ENCODE data around the gene EIF4E1B.

Gene EIF4E1B

GRCh38 chr5:176678584-176678983 lies 48.1 kb downstream of the EIF4E1B start:
- no peak overlapping the region for H3K18ac ChIP-seq (ENCODE audit: low read length)
- H2AFZ ChIP-seq (ENCODE audit: insufficient read depth, low read length, poor library complexity) = no peak overlapping the region
- H3K79me2 ChIP-seq (ENCODE audit: control insufficient read depth, insufficient read depth, low read length, poor library complexity) = no peaks in the 10 kb centered on the region
- no peaks in the 10 kb centered on the region for H3K4me1 ChIP-seq (ENCODE audit: control insufficient read depth in 1 of 2, insufficient read depth in 2 of 2, low read length in 2 of 2)
- no peak overlapping the region for H3K4ac ChIP-seq (ENCODE audit: low read depth, low read length)
- no peaks in the 10 kb centered on the region for H3K36me3 ChIP-seq (ENCODE audit: control insufficient read depth in 1 of 2, insufficient read depth in 2 of 2, low read length in 2 of 2)
- H3K9me3 ChIP-seq (ENCODE audit: insufficient read depth, low read depth, low read length) = no peaks in the 10 kb centered on the region
- no peak overlapping the region for H3K4me3 ChIP-seq (ENCODE audit: low read depth, low read length)
- no peak overlapping the region for H4K8ac ChIP-seq (ENCODE audit: low read depth, low read length)
- peaks cover 14% of the 10 kb centered on the region for H3K27me3 ChIP-seq (ENCODE audit: insufficient read depth, low read length)
- H3K79me1 ChIP-seq (ENCODE audit: low read length) = no peaks in the 10 kb centered on the region
- H3K27ac ChIP-seq (ENCODE audit: low read depth, low read length) = no peak overlapping the region
- no peak for DNase-seq
- H2BK120ac ChIP-seq (ENCODE audit: insufficient read depth, low read length, poor library complexity) = no peak overlapping the region
- no peak overlapping the region for H3K9ac ChIP-seq (ENCODE audit: low read length)
- no peak overlapping the region for H4K91ac ChIP-seq (ENCODE audit: low read depth, low read length)
- no peak overlapping the region for H2BK5ac ChIP-seq (ENCODE audit: low read depth, low read length, poor library complexity)
- H3K14ac ChIP-seq (ENCODE audit: low read length) = no peak overlapping the region
- no peak overlapping the region for H3K23ac ChIP-seq (ENCODE audit: low read length)
- no peak overlapping the region for H2BK12ac ChIP-seq (ENCODE audit: low read length)
- WGBS (ENCODE audit: extremely low coverage, insufficient coverage, insufficient read length) = no CpG with 5 or more reads among the region's 5 CpGs
- no peak overlapping the region for H2AK5ac ChIP-seq (ENCODE audit: low read length)
- H3K4me2 ChIP-seq (ENCODE audit: low read length) = no peak overlapping the region
- H4K12ac ChIP-seq (ENCODE audit: low read depth, low read length) = no peak overlapping the region

- no CpG with 5 or more reads among the region's 31 CpGs for WGBS (ENCODE audit: extremely low coverage, insufficient coverage, insufficient read length)
Observed at GRCh38 chr5:176679365-176680225, 49.1 kb downstream of the EIF4E1B start.

GRCh38 chr5:176680226-176680563 lies 49.7 kb downstream of the EIF4E1B start:
- no peak overlapping the region for H4K91ac ChIP-seq (ENCODE audit: low read depth, low read length)
- no peak for DNase-seq
- peak overlapping the region; percentile 36 for H3K4me2 ChIP-seq (ENCODE audit: low read length)
- H4K8ac ChIP-seq (ENCODE audit: low read depth, low read length) = no peak overlapping the region
- no peak overlapping the region for H3K4ac ChIP-seq (ENCODE audit: low read depth, low read length)
- no peak overlapping the region for H3K18ac ChIP-seq (ENCODE audit: low read length)
- H2BK5ac ChIP-seq (ENCODE audit: low read depth, low read length, poor library complexity) = no peak overlapping the region
- H3K14ac ChIP-seq (ENCODE audit: low read length) = no peak overlapping the region
- no peaks in the 10 kb centered on the region for H3K79me2 ChIP-seq (ENCODE audit: control insufficient read depth, insufficient read depth, low read length, poor library complexity)
- no CpG with 5 or more reads among the region's 33 CpGs for WGBS (ENCODE audit: extremely low coverage, insufficient coverage, insufficient read length)
- no peak overlapping the region for H3K23ac ChIP-seq (ENCODE audit: low read length)
- no peaks in the 10 kb centered on the region for H3K36me3 ChIP-seq (ENCODE audit: control insufficient read depth in 1 of 2, insufficient read depth in 2 of 2, low read length in 2 of 2)
- no peak overlapping the region for H3K27ac ChIP-seq (ENCODE audit: low read depth, low read length)
- no peak overlapping the region for H3K9ac ChIP-seq (ENCODE audit: low read length)
- no peak overlapping the region for H2BK12ac ChIP-seq (ENCODE audit: low read length)
- H3K9me3 ChIP-seq (ENCODE audit: insufficient read depth, low read depth, low read length) = no peaks in the 10 kb centered on the region
- peaks cover 14% of the 10 kb centered on the region for H3K27me3 ChIP-seq (ENCODE audit: insufficient read depth, low read length)
- no peak overlapping the region for H2AFZ ChIP-seq (ENCODE audit: insufficient read depth, low read length, poor library complexity)
- no peaks in the 10 kb centered on the region for H3K4me1 ChIP-seq (ENCODE audit: control insufficient read depth in 1 of 2, insufficient read depth in 2 of 2, low read length in 2 of 2)
- no peak overlapping the region for H2AK5ac ChIP-seq (ENCODE audit: low read length)
- H2BK120ac ChIP-seq (ENCODE audit: insufficient read depth, low read length, poor library complexity) = no peak overlapping the region
- H4K12ac ChIP-seq (ENCODE audit: low read depth, low read length) = no peak overlapping the region
- H3K4me3 ChIP-seq (ENCODE audit: low read depth, low read length) = no peak overlapping the region
- H3K79me1 ChIP-seq (ENCODE audit: low read length) = no peaks in the 10 kb centered on the region

More at GRCh38 chr5:176679365-176680225, 49.1 kb downstream of the EIF4E1B start:
- no peak overlapping the region for H2AK5ac ChIP-seq (ENCODE audit: low read length)
- no peak overlapping the region for H3K23ac ChIP-seq (ENCODE audit: low read length)
- no peak overlapping the region for H2AFZ ChIP-seq (ENCODE audit: insufficient read depth, low read length, poor library complexity)
- H2BK120ac ChIP-seq (ENCODE audit: insufficient read depth, low read length, poor library complexity) = no peak overlapping the region
- peaks cover 14% of the 10 kb centered on the region for H3K27me3 ChIP-seq (ENCODE audit: insufficient read depth, low read length)
- H3K36me3 ChIP-seq (ENCODE audit: control insufficient read depth in 1 of 2, insufficient read depth in 2 of 2, low read length in 2 of 2) = no peaks in the 10 kb centered on the region
- no peak overlapping the region for H3K4me3 ChIP-seq (ENCODE audit: low read depth, low read length)
- no peak overlapping the region for H3K18ac ChIP-seq (ENCODE audit: low read length)
- no peak overlapping the region for H4K91ac ChIP-seq (ENCODE audit: low read depth, low read length)
- no peak overlapping the region for H3K9ac ChIP-seq (ENCODE audit: low read length)
- no peak overlapping the region for H3K4ac ChIP-seq (ENCODE audit: low read depth, low read length)
- no peak overlapping the region for H2BK12ac ChIP-seq (ENCODE audit: low read length)
- no peaks in the 10 kb centered on the region for H3K9me3 ChIP-seq (ENCODE audit: insufficient read depth, low read depth, low read length)
- no peaks in the 10 kb centered on the region for H3K79me1 ChIP-seq (ENCODE audit: low read length)
- H4K12ac ChIP-seq (ENCODE audit: low read depth, low read length) = no peak overlapping the region
- H3K79me2 ChIP-seq (ENCODE audit: control insufficient read depth, insufficient read depth, low read length, poor library complexity) = no peaks in the 10 kb centered on the region
- H4K8ac ChIP-seq (ENCODE audit: low read depth, low read length) = no peak overlapping the region
- peak overlapping the region; percentile 36 for H3K4me2 ChIP-seq (ENCODE audit: low read length)
- DNase-seq = no peak
- no peaks in the 10 kb centered on the region for H3K4me1 ChIP-seq (ENCODE audit: control insufficient read depth in 1 of 2, insufficient read depth in 2 of 2, low read length in 2 of 2)
- no peak overlapping the region for H2BK5ac ChIP-seq (ENCODE audit: low read depth, low read length, poor library complexity)
- no peak overlapping the region for H3K27ac ChIP-seq (ENCODE audit: low read depth, low read length)
- no peak overlapping the region for H3K14ac ChIP-seq (ENCODE audit: low read length)

- H2AFZ ChIP-seq (ENCODE audit: insufficient read depth, low read length, poor library complexity) = no peak overlapping the region
- H3K4me1 ChIP-seq (ENCODE audit: control insufficient read depth in 1 of 2, insufficient read depth in 2 of 2, low read length in 2 of 2) = no peaks in the 10 kb centered on the region
- no peak overlapping the region for H3K18ac ChIP-seq (ENCODE audit: low read length)
- no peak overlapping the region for H4K91ac ChIP-seq (ENCODE audit: low read depth, low read length)
- no peak overlapping the region for H3K27ac ChIP-seq (ENCODE audit: low read depth, low read length)
- no peak overlapping the region for H3K9ac ChIP-seq (ENCODE audit: low read length)
- H3K23ac ChIP-seq (ENCODE audit: low read length) = peak overlapping the region; percentile 53
- no peaks in the 10 kb centered on the region for H3K36me3 ChIP-seq (ENCODE audit: control insufficient read depth in 1 of 2, insufficient read depth in 2 of 2, low read length in 2 of 2)
- H3K27me3 ChIP-seq (ENCODE audit: insufficient read depth, low read length) = peaks cover 14% of the 10 kb centered on the region
- no peak overlapping the region for H3K4me2 ChIP-seq (ENCODE audit: low read length)
- no peak overlapping the region for H4K12ac ChIP-seq (ENCODE audit: low read depth, low read length)
- no peak overlapping the region for H3K14ac ChIP-seq (ENCODE audit: low read length)
- no peak overlapping the region for H3K4ac ChIP-seq (ENCODE audit: low read depth, low read length)
- H2BK5ac ChIP-seq (ENCODE audit: low read depth, low read length, poor library complexity) = no peak overlapping the region
- no peak overlapping the region for H2BK12ac ChIP-seq (ENCODE audit: low read length)
- no CpG with 5 or more reads among the region's 6 CpGs for WGBS (ENCODE audit: extremely low coverage, insufficient coverage, insufficient read length)
- no peaks in the 10 kb centered on the region for H3K9me3 ChIP-seq (ENCODE audit: insufficient read depth, low read depth, low read length)
- no peaks in the 10 kb centered on the region for H3K79me1 ChIP-seq (ENCODE audit: low read length)
- DNase-seq = no peak
- H2BK120ac ChIP-seq (ENCODE audit: insufficient read depth, low read length, poor library complexity) = no peak overlapping the region
- no peak overlapping the region for H2AK5ac ChIP-seq (ENCODE audit: low read length)
- H3K79me2 ChIP-seq (ENCODE audit: control insufficient read depth, insufficient read depth, low read length, poor library complexity) = no peaks in the 10 kb centered on the region
- H3K4me3 ChIP-seq (ENCODE audit: low read depth, low read length) = no peak overlapping the region
- H4K8ac ChIP-seq (ENCODE audit: low read depth, low read length) = no peak overlapping the region
Observed at GRCh38 chr5:176682016-176682531, 51.6 kb downstream of the EIF4E1B start.

All from trophoblast cell (in vitro differentiated cells and primary cell).